NOMO-1 treated with dmso at 0.1 percent for 144 hours (cell line): ENCODE results near the gene FERMT3.
"Not testable (repeated sequence)": the region's sequence is repeated elsewhere in the genome, so short reads cannot be mapped to it uniquely, and the experiment has no call there.

Experiments used
- DNase-seq: peaks from one replicate; lab custom pipeline; 2025; ENCODE audit not compliant: unreplicated experiment; lab: John Stamatoyannopoulos, UW

The FERMT3 gene

DNA sequence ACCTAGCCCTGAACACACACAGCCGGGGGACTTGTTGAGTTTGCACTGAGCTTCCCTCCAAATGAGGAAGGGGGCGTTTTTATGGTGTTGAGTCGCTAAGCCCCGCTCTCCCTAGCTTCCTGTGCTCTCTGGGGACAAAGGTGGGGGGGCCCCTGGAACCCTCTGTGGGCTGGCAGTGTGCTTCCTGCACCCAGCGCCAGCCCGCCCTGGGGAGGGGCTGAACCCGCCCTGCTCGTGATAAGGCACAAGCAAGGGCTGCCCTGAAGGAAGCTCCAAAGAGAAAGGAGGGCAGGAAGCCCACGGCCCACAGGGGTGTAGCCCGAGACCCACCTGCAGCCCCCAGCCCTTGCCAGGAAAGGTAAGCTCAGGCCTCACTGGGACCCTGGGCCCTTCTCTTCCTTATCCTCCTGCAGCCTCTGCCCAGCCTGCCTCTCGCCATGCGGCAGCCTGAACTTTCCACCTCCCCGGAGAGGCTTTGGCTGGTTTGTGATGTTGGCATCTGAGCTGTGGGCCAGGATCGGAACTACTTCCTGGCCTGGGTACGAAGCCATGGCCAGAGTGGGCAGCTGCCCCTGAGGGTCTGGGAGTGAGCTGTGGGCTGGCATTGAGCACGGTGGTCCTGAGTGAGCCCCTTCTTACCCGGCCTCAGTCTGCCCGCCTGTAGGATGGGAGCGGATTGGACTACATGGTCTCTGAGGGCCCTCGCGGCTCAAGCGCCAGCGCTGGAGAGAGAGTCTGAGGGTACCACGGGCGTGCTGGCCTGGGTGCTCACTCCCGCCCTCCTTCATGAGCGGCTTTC lies at the start of gene FERMT3:
Gene FERMT3 (plus strand): TSS at position 265 of the 799 bp plus-strand sequence. CDS start 644 bp downstream, outside the sequence.
- peak; percentile 49 for DNase-seq

DNA sequence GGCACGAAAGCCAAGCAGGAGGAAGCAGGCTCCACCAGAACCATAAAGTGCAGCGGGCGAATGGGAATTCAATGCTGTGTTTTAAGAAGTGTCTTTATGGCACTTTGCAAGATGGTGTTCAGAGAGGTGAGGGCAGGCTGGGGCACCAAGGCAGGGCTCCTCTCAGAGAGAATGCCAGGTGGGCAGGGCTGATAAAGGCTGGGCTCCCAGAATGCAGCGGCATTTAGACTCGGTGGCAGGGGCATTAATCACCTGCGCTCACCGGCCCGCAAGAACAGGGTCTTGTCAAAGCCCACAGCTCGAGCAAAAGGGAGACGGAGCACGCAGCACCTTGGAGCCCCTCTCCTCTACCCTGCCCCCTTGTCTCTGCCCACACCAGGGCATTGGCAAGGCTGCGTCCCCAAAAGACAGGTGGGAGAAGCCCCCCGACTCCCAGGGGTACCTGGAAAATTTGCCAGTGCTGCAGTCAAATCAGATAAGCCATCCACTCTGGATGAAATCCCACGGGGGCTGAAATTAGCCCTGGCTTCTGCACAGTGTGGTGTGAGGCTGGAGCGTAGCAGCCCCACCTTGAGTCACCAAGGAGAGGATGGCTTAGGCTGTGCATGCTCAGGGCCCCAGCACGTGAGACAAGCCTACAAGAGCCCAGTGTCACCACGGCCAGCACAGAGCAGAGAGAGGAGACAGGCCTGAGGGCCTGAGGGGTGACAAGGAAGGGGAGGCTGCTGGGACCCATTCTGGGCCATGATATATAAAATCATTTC lies 48.7 kb upstream of the FERMT3 start:
- no peak for DNase-seq

DNA sequence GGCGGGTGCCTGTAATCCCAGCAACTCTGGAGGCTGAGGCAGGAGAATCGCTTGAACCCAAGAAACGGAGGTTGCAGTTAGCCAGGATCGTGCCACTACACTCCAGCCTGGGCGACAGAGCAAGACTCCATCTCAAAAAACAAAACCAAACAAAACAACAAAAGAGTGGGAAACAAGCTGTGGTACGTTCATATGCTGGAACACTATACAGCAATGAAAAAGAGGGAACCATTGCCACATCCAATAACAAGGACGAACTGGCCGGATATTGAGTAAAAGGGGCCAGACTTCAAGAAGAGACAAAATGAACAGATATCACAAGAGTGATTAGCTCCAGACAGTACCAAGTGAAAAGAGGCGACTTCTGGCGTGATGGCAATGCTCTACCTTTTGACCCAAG lies 45.5 kb upstream of the FERMT3 start:
- no peak for DNase-seq

DNA sequence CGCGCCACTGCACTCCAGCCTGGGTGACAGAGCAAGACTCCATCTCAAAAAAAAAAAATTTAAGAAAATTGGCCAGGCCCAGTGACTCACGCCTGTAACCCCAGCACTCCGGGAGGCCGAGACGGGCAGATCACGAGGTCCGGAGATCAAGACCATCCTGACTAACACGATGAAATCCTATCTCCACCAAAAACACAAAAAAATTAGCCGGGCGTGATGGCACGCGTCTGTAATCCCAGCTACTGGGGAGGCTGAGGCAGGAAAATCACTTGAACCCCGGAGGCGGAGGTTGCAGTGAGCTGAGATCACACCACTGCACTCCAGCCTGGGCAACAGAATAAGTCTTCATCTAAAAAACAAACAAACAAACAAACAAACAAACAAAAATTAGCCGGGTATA lies 43.8 kb upstream of the FERMT3 start:
- not testable (repeated sequence) for DNase-seq

DNA sequence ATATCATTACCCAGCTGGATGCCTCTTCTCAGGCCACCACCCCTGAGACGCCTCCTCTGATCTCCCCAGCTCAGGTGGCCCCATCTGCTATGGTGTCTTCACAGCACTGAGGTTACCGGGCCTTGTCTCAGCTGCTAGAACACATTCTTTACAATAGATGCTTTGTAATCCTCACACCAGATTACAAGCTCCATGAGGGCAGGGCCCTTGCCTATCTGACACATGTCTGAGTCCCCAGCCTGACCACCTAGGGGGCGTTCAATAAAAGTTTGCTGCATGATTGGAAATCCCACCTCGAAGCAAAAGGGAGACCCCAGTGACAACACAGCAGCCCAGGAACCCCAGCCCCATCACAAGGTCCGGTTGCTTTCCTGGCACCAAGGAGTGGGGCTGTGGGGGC lies 42.6 kb upstream of the FERMT3 start:
- no peak for DNase-seq

DNA sequence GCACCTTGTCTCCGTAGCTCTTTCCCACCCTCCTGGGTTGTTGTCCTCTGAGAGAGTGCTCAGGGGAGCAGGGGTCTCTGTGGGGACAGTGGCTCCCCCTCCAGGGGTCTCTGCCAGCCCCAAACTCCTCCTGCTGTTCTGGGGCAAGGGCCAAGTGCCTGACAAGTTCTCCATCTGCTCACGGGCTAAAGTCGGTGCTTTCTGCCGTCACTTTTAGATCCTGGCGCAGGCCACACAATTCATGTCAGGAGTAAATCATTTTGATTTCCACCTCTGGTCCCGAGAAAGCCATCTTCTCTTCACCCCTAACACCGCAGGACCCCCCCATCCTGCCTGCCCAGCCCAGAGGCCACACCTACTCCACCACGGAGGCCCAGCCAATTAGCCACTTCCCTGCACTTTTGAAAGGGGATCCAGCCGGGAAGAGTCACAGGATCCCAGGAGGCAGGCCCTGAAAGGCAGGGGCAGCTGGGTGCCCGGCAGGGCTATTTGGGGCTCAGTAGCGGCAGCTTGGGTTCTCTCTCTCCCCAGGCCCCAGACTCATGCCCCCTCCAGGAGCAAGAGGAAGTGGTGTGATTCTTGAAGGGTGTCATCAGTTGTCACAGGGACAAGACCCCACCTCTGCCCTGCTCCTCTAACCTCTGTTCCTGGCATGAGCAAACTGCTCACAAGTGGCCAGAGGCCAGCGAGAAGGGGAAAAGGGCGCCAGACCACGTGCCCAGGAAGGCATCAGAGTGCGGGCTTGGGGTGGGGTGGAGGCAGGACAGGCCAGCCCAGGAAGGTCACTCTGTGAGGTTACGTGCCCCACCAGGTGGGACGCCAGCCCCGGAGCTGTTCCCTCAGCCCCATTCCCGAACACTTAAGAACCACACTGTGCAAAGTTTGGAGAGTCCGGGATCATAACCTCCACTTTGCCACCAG lies 41.9 kb upstream of the FERMT3 start:
- no peak for DNase-seq

DNA sequence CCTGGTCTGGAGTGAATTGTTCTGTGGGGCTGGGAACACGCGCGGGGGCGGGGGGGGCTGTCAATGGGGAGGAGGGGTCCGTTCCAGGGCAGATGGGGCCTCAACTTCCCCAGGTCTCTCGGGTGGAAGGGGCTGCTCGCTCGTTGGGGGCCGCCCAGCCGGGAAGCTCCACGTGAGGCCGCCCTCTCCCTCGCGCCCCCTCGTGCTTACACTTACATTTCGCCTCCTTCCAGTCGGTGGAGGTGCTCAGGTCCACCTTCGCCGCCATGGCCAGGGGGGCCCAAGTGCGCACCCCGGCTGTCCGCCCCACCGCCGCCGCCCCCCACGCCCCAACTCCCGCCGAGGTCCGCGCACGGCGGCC lies 41.1 kb upstream of the FERMT3 start:
- DNase-seq, result no peak

DNA sequence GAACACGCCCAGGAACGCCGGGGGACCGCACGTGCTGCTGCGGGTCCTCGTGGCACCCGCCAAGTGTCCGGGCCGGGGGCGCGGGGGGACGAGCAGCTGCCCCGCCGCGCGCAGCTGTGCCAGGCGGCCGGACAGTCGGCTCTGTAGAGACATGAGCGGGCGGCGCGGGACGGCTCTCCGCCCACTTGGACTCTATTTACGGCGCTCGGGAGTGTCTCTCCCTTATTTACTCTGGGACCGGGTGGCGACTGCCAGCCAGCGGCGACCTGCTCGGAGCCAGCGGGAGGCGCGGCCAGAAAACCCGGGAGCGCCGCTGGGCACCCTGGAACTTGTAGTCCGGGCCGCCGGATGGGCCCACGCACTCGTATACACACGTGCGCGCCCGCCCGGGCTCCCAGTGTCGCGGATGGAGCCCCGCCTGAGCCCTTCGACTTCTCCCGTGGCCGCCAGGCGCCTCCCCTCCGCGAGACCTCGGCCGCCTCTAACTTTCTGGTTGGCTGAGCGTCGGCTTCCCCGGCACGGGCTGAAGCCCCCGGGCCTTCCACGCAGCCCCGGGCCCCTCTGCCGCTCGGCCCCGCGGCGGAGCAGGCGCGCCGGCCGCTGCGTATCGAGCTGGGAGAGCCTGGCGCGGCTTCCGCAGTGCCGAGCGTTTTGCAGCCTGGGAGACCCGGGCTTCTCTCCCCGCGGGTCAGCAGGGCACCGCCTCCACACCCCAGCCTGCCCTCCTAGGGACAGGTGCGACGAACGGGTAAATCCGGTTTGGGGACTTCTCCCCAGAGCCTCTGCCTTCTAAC lies 40.5 kb upstream of the FERMT3 start, which contains the start of gene MACROD1:
Gene MACROD1 (minus strand): TSS at position 272 of the 794 bp plus-strand sequence. CDS start 119 bp downstream, at position 153.
- DNase-seq, result peak; percentile 68

DNA sequence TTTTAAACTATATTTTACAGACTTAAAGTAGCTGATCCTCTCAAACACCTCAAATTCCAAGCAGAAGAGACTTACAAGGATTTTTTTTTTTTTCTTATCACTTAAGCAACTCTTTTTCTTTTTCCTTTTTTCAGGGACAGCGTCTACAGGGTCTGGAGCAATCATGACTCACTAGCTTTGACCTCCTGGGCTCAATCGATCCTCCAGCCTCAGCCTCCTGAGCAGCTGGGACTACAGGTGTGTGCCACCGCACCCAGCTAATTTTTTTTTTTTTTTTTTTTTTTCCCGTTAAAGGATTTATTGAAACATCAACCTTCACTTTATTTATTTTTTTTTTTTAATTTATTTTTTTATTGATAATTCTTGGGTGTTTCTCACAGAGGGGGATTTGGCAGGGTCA lies 36.1 kb upstream of the FERMT3 start:
- no peak for DNase-seq

DNA sequence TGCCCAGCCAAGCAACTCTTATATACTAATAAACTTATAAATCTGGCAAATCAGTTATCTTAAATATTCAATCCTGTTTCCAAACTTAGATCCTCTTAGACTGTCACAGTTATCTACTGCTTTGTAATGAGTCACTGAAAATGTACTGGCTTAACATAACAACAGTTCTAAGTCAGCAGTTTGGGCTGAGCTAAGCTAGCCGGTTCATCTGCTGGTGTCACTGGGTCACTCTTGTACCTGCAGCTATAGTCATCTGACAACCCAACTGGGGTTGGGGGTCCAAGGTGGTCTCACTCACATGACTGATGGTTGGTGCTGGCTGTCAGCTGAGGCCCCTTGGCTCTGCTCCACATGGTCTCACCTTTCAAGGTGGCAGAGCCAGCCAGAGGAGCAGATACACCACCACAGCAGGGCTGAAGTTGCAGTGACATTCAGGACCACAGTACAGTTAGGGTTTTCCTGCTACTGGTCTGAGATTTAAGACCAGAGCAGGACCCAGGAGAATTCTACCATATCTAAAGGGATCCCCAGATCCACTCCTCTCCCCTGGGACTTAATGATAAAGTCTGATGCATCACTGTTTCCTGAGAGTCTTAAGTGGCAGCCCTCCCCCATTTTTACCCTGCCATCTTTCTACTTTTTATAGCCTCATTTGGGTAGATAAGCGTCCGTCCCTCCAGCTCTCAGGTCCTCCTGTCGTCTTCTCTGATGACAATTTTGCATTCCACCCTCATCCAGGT lies 32.7 kb upstream of the FERMT3 start:
- DNase-seq, result no peak

DNA sequence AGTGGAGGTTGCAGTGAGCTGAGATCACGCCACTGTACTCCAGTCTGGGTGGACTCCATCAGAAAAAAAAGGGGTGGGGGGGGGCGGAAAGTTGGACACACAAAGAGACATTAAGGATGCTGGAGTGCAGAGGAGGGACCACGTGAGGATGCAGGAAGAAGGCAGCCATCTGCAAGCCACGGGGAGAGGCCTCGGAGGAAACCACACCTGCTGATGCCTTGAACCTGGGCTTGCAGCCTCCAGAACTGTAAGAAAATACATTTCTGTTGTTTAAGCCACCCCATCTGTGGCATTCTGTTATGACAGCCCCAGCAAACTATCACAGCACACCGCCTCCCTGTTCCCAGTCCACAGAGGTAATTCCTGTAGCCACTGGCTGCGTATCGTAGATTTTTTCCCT lies 29.8 kb upstream of the FERMT3 start:
- no peak for DNase-seq

DNA sequence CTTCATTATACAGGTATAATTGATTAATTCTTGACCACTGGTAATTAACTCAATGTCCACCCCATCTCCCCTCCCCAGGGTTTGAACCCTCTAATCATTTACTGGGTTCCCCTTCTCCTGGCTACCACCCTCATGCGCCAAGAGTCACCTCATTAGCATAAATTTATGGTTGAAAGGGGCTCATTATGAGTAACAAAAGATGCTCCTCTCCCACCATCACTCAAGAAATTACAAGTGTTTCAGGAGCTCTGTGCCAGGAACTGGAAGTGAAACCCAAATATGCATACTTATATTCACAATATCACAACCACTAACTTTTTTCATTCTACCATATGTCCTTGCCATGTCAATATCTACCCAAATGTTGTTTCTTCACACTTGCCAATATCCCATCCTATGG lies 28.3 kb upstream of the FERMT3 start:
- DNase-seq, result no peak

DNA sequence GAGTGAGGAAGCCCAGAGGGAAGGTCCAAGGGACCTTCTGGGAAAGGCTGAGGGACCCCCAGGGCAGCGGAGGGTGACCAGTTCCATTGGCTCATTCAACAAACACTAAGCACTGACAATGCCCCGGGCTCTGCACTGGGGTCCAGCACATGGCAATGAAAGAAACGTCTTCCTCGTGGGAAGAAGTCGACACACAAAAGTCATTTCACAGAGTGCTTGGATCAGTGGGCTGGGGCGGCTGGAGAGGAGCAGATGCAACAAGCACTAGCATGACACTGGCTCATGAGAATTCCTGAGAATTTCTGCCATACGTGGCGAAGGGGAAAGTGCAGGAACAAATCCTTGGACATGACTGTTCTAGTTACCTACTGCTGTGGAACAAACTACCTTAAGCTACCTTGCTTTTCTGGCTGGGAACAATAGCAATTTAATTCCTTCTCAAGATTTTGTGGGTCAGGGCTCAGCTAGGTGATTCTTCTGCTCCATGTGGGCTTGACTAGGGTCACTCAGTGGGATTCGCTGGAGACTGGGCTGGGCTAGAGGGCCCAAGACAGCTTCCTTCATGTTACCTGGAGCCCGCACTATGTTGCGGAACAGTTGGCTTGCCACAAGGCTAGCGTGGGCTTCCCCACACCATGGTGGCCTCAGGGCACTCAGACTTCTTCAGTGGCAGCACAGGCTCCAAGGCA lies 27.4 kb upstream of the FERMT3 start:
- DNase-seq, result no peak

DNA sequence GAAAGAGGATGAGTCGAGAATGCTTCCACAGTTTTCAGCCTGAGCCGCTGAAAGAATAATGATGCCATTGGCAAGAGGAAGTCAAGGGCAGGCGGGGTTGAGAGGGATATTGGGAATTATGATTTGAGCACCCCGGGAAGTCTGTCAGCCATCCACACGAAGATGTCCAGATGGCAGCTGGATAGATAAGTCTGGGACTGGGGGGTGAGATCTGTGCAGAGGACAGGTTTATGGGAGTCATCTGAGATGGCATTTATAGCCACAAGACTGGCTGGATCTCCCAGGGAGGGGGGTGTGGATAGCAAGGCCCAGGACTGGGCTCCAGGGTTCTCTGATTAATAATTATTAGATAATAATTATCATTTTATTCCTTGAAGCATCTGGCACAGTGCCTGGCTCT lies 25.6 kb upstream of the FERMT3 start:
- no peak for DNase-seq

DNA sequence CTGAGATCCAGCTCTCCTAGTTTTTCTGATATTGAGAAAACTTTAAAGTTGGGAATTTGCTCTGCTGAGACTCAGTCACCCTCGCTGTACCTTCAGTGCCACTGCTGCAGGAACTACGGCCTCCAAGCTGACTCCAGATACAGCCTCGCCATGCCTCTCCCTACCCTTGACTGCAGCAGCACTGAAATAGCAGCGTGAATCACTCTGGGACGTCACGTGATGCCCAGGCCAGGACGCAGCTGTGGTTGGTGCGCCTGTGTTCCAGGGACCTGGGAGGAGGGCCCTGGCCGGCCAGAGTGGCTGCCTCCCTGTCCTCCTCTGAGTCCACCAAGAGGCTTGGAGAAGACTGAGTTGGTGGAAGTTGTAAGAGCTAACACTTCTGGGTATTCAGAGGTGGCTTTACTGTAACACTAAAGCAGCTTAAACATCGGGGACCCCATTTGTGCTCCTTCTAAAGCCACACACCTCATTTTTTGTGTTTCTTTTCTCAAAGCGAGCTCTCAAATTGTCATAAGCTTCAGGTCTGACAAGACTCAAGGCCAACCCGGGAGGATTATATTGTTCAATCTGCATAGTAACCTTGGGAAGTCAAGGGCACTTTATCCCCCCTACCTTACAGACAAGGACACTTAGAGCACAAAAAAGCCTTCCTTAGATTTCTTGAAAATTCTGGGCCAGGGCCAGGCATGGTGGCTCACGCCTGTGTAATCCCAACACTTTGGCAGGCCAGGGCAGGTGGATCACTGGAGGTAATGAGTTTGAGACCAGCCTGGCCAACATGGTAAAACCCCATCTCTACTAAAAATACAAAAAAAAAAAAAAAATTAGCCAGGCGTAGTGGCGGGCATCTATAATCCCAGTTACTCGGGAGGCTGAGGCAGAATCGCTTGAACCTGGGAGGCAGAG lies 24.8 kb upstream of the FERMT3 start:
- DNase-seq, result peak; percentile 83

DNA sequence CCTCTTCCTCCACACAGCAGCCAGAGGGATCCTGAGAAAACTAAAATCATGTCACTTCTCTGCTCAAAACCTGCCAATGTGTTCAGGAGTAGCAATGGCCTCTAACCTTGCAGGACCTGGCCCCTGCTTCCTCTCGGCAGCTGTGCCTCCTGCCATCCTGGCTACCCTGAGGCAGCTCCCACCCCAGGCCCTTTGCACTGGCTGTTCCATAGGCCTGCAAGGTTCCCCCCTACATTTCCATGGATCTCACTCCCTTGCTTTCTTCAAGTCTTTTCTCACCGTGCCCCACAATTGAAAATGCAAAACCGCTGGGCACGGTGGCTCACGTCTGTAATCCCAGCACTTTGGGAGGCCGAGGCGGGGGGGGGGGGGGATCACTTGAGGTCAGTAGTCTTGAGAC lies 22.6 kb upstream of the FERMT3 start:
- no peak for DNase-seq

DNA sequence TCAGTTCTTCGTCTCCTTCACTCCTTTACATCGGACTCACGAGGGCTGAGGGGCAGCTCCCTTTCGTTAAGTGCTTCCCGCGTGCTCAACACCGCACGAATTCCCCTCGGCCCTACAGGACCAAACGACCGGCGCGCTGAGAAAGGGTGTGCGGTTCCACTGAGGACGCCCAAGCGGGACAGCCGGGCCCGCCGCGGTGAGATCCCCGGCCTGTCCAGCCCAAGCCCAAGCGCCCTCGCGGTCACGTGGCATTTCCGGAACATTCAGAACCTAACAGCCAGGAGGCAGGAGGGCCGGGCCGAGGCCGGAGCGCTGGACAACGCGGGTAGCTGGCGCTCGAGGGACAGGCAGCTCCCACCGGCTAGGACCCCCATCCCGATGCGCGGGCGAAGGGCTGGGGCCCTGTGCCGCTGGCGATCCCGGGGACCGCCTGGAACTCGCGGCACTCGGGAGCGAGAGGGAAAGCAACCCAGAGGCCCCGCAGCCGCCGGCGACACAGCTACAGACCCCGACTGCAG lies 21.3 kb upstream of the FERMT3 start:
- DNase-seq, result peak; percentile 53
